NCI-H2196 (cell line): ENCODE data around the gene PPFIBP2.
A peak's percentile ranks its signal among the peaks of the same experiment; 100 is the strongest.

Experiments
- DNase-seq: peaks from one replicate; lab custom pipeline; 2025; ENCODE audit not compliant: unreplicated experiment; lab: John Stamatoyannopoulos, UW

The PPFIBP2 gene

GRCh38 chr11:7621090-7621489, 107.3 kb downstream of the PPFIBP2 start:
- DNase-seq = no peak

GRCh38 chr11:7621554-7621953, 107.8 kb downstream of the PPFIBP2 start:
- no peak for DNase-seq

GRCh38 chr11:7622721-7623120, 108.9 kb downstream of the PPFIBP2 start:
- DNase-seq = no peak

- DNase-seq = no peak
These were observed 114.9 kb downstream of the PPFIBP2 start for GRCh38 chr11:7628660-7629059.

GRCh38 chr11:7630002-7630401, 116.2 kb downstream of the PPFIBP2 start:
- DNase-seq = peak; percentile 7

GRCh38 chr11:7632211-7632610, 118.4 kb downstream of the PPFIBP2 start:
- no peak for DNase-seq

GRCh38 chr11:7635137-7635536, 121.3 kb downstream of the PPFIBP2 start:
- DNase-seq = no peak

- no peak for DNase-seq
These were observed 121.9 kb downstream of the PPFIBP2 start for GRCh38 chr11:7635708-7636107.

GRCh38 chr11:7636350-7636749, 122.6 kb downstream of the PPFIBP2 start:
- no peak for DNase-seq

GRCh38 chr11:7637447-7638157, 123.8 kb downstream of the PPFIBP2 start:
- no peak for DNase-seq

- no peak for DNase-seq
These were observed 125.2 kb downstream of the PPFIBP2 start for GRCh38 chr11:7638710-7639642.

- DNase-seq = no peak
These were observed 125.8 kb downstream of the PPFIBP2 start for GRCh38 chr11:7639643-7640025.

GRCh38 chr11:7640816-7641215, 127.0 kb downstream of the PPFIBP2 start:
- no peak for DNase-seq

GRCh38 chr11:7642747-7643146, 128.9 kb downstream of the PPFIBP2 start:
- DNase-seq = no peak

- no peak for DNase-seq
These were observed 129.5 kb downstream of the PPFIBP2 start for GRCh38 chr11:7643314-7643713.

- DNase-seq = no peak
These were observed 131.4 kb downstream of the PPFIBP2 start for GRCh38 chr11:7645206-7645605.

GRCh38 chr11:7646866-7647265, 133.1 kb downstream of the PPFIBP2 start:
- DNase-seq = no peak

GRCh38 chr11:7648264-7648663, 134.5 kb downstream of the PPFIBP2 start:
- no peak for DNase-seq

GRCh38 chr11:7651140-7651551, 137.3 kb downstream of the PPFIBP2 start:
- no peak for DNase-seq

GRCh38 chr11:7651700-7652099, 137.9 kb downstream of the PPFIBP2 start:
- no peak for DNase-seq

- DNase-seq = no peak
These were observed 140.5 kb downstream of the PPFIBP2 start for GRCh38 chr11:7654195-7654705.
